Adrenal gland (tissue), 5 donors: ENCODE measurements around the gene RTL5.

Source experiments
- CTCF ChIP-seq, 6 experiments: fragments of 450-650 bp in 4 of 6; fragments of 200-600 bp in 2 of 6; sonication (generic) in 1 of 6; IDR thresholded peaks; 1 replicate in 5 of 6; 2 replicates in 1 of 6; pipeline versions ENCODE4 v1.5.1 to v1.8.0; 2016 to 2021; ENCODE audit warnings: antibody characterized with exemption in 6 of 6, mild to moderate bottlenecking in 2 of 6, moderate library complexity in 1 of 6
- POLR2A ChIP-seq, 2 donors: fragments of 450-650 bp; IDR thresholded peaks; one replicate each; pipeline ENCODE4 v1.6.1; 2017; ENCODE audit warnings: antibody characterized with exemption in 2 of 2, mild to moderate bottlenecking in 2 of 2, moderate library complexity in 1 of 2
- donor health status: DM: no; HTN: no; CAD: no.

DNA sequence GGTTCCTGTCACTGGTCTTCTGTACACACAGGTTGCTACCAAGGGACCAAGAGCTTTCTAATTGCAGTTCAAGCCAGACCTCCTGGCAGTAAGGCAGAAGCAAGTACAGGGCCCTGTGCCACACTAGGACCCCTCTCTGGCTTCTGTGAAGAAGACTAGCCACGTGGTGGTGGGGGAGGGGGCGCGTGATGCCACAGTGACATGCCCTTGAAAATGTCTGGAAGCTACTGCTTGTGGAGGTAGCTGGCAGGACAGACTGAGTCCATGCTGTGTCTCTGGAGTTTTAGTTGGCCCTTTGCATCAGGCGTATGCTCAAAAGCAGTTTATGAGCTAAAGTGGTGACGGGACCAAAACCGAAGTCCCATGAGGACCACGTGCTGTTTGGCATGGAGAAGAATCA, 50.9 kb downstream of the RTL5 start:
- TF ChIP-seq CTCF (IDR thresholded peaks at IDR 0.05) (no peak), POLR2A (IDR thresholded peaks at IDR 0.05) (no peak)
